ENCODE results near the gene C1QA. TPM values are rescaled to one million over a fixed set of nuclear protein-coding genes. Genes with fewer than 3 reads are reported as not detected.
A peak's percentile ranks its signal among the peaks of the same experiment; 100 is the strongest.

Gene C1QA
- total and polyA plus RNA-seq, 10 of the 15 experiments (the other 5 are each of a cell fraction or from before 2014, with no cell fraction given): 0.59 TPM; not detected in 9

DNA sequence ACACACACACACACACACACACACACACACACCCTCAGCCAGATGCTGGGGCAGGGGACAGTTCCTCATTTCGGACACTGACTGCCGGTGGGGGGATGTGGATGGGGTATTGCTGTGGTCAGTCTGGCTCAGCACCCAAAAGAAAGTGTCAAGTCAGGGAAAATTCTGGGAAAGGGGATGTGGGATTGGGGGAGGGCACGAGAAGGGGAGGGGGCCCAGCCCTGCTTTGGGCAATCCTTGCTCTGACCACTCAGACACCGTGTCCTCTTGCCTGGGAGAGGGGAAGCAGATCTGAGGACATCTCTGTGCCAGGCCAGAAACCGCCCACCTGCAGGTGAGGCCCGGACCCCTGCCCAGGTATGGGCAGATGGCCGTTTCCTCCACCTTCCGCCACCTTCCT, 7.0 kb downstream of the C1QA start, which contains the start of gene C1QC:
Gene C1QC (plus strand): TSS at position 253 of the 400 bp plus-strand sequence. CDS start 391 bp downstream, outside the sequence.
- Histone ChIP-seq H2AFZ (ENCODE audit: control insufficient read depth, low read depth, low read length) (no peak within 1 kb of the TSS), H3K4me2 (ENCODE audit: control insufficient read depth, insufficient read depth) (no peak within 1 kb of the TSS), H3K27me3 (replicated peaks in 1 of 2; ENCODE audit: control insufficient read depth in 2 of 2, insufficient read depth in 2 of 2, low read length in 1 of 2) (no peaks in the 10 kb centered on the region; a peak in 1 of 4 replicates), H3K4me3 (no peak within 1 kb of the TSS), H3K9ac (ENCODE audit: control insufficient read depth, insufficient read depth, low read length) (no peak within 1 kb of the TSS), H4K20me1 (ENCODE audit: control insufficient read depth, insufficient read depth) (no peaks in the 10 kb centered on the region), H3K79me2 (ENCODE audit: control insufficient read depth, insufficient read depth, low read length) (no peaks in the 10 kb centered on the region), H3K36me3 (ENCODE audit: control insufficient read depth in 2 of 2, insufficient read depth in 2 of 2, low read length in 1 of 2) (no peaks in the 10 kb centered on the region), H3K4me1 (ENCODE audit: control insufficient read depth, insufficient read depth, low read length) (no peaks in the 10 kb centered on the region), H3K27ac (ENCODE audit: control insufficient read depth, insufficient read depth) (no peak within 1 kb of the TSS), H3K9me3 (replicated peaks; ENCODE audit: control insufficient read depth, insufficient read depth, low read length) (no peaks in the 10 kb centered on the region; the same call in 2 of the 3 replicates)
- intact Hi-C loops (cut with micrococcal nuclease; ENCODE audit: unreplicated experiment) (loop anchor here (5.0 kb wide), 1 partner anchor 511 kb away; no protein-coding TSS in a partner anchor), in situ Hi-C loops (cut with MboI) (no loop called here)
- BruUV-seq (replicated peaks): no TSS peak
- WGBS (ENCODE audit: insufficient coverage, insufficient replicate concordance, low lambda C conversion rate, missing lambda C conversion rate): 12% methylated on average over 7 of the region's 8 CpGs
- FAIRE-seq: no peak
- ChIA-PET RAD21 (ENCODE audit: unreplicated experiment) (no interaction called here), CTCF (interaction anchor here (5.5 kb wide), 1 partner anchor 225 kb away, joined by 77 read pairs; no protein-coding TSS in a partner anchor), POLR2A (no interaction called here), SMC1A (ENCODE audit: uncharacterized antibody, unreplicated experiment) (no interaction called here)
- no peak for ATAC-seq
- TF ChIP-seq SPI1 (IDR thresholded peaks at IDR 0.05; ENCODE audit: borderline replicate concordance, insufficient read depth, low read depth, low read length) (peak; percentile 48; the same call in 1 of the 2 replicates), CBFB (IDR thresholded peaks at IDR 0.05; ENCODE audit: low read depth) (no peak)
- DNase-seq (ENCODE audit: low read depth, low spot score): no peak

DNA sequence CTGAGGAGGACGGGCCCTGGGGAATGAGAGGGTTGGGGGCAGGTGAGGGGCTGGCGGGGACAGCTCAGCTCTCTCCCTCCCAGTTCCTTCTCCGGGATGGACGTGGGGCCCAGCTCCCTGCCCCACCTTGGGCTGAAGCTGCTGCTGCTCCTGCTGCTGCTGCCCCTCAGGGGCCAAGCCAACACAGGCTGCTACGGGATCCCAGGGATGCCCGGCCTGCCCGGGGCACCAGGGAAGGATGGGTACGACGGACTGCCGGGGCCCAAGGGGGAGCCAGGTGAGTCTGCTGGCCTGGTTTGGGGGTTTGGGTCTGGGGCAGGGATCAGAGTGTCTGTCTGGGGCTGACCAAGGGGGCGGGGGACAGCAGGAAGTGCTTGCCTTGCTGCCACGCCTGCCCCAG, 7.5 kb downstream of the C1QA start:
- Histone ChIP-seq H3K4me2 (ENCODE audit: control insufficient read depth, insufficient read depth) (no peak overlapping the region), H2AFZ (ENCODE audit: control insufficient read depth, low read depth, low read length) (no peak overlapping the region), H3K27ac (ENCODE audit: control insufficient read depth, insufficient read depth) (no peak overlapping the region), H3K27me3 (replicated peaks in 1 of 2; ENCODE audit: control insufficient read depth in 2 of 2, insufficient read depth in 2 of 2, low read length in 1 of 2) (no peaks in the 10 kb centered on the region; a peak in 1 of 4 replicates), H3K4me3 (no peak overlapping the region), H3K9ac (ENCODE audit: control insufficient read depth, insufficient read depth, low read length) (no peak overlapping the region), H3K4me1 (ENCODE audit: control insufficient read depth, insufficient read depth, low read length) (no peaks in the 10 kb centered on the region), H4K20me1 (ENCODE audit: control insufficient read depth, insufficient read depth) (no peaks in the 10 kb centered on the region), H3K79me2 (ENCODE audit: control insufficient read depth, insufficient read depth, low read length) (no peaks in the 10 kb centered on the region), H3K9me3 (replicated peaks; ENCODE audit: control insufficient read depth, insufficient read depth, low read length) (no peaks in the 10 kb centered on the region; the same call in 2 of the 3 replicates), H3K36me3 (ENCODE audit: control insufficient read depth in 2 of 2, insufficient read depth in 2 of 2, low read length in 1 of 2) (no peaks in the 10 kb centered on the region)
- ATAC-seq: no peak
- FAIRE-seq: no peak
- TF ChIP-seq, protein P1, sequence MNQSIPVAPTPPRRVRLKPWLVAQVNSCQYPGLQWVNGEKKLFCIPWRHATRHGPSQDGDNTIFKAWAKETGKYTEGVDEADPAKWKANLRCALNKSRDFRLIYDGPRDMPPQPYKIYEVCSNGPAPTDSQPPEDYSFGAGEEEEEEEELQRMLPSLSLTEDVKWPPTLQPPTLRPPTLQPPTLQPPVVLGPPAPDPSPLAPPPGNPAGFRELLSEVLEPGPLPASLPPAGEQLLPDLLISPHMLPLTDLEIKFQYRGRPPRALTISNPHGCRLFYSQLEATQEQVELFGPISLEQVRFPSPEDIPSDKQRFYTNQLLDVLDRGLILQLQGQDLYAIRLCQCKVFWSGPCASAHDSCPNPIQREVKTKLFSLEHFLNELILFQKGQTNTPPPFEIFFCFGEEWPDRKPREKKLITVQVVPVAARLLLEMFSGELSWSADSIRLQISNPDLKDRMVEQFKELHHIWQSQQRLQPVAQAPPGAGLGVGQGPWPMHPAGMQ (IDR thresholded peaks at IDR 0.05; ENCODE audit: borderline replicate concordance): no peak
- TF ChIP-seq, protein P2, sequence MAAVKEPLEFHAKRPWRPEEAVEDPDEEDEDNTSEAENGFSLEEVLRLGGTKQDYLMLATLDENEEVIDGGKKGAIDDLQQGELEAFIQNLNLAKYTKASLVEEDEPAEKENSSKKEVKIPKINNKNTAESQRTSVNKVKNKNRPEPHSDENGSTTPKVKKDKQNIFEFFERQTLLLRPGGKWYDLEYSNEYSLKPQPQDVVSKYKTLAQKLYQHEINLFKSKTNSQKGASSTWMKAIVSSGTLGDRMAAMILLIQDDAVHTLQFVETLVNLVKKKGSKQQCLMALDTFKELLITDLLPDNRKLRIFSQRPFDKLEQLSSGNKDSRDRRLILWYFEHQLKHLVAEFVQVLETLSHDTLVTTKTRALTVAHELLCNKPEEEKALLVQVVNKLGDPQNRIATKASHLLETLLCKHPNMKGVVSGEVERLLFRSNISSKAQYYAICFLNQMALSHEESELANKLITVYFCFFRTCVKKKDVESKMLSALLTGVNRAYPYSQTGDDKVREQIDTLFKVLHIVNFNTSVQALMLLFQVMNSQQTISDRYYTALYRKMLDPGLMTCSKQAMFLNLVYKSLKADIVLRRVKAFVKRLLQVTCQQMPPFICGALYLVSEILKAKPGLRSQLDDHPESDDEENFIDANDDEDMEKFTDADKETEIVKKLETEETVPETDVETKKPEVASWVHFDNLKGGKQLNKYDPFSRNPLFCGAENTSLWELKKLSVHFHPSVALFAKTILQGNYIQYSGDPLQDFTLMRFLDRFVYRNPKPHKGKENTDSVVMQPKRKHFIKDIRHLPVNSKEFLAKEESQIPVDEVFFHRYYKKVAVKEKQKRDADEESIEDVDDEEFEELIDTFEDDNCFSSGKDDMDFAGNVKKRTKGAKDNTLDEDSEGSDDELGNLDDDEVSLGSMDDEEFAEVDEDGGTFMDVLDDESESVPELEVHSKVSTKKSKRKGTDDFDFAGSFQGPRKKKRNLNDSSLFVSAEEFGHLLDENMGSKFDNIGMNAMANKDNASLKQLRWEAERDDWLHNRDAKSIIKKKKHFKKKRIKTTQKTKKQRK (IDR thresholded peaks at IDR 0.05; ENCODE audit: low read depth, low read length): no peak
- TF ChIP-seq TCF3 (IDR thresholded peaks at IDR 0.05; ENCODE audit: borderline replicate concordance, insufficient read depth, low read depth, low read length): no peak
- TF ChIP-seq BCL11A (IDR thresholded peaks at IDR 0.05; ENCODE audit: low read depth, low read length): no peak
- no peak for TF ChIP-seq MEF2B (IDR thresholded peaks at IDR 0.05; ENCODE audit: partially characterized antibody, poor library complexity, severe bottlenecking)
- TF ChIP-seq TARDBP (IDR thresholded peaks at IDR 0.05; ENCODE audit: borderline replicate concordance): no peak
- TF ChIP-seq CBX5 (IDR thresholded peaks at IDR 0.05; ENCODE audit: low read depth): no peak
- TF ChIP-seq SMARCA5 (IDR thresholded peaks at IDR 0.05): no peak
- ChIA-PET RAD21 (ENCODE audit: unreplicated experiment) (no interaction called here), SMC1A (ENCODE audit: uncharacterized antibody, unreplicated experiment) (no interaction called here), CTCF (interaction anchor here (5.5 kb wide), 1 partner anchor 225 kb away, joined by 77 read pairs; no protein-coding TSS in a partner anchor), POLR2A (no interaction called here)
- no TSS peak for BruUV-seq (replicated peaks)
- in situ Hi-C loops (cut with MboI) (no loop called here), intact Hi-C loops (cut with micrococcal nuclease; ENCODE audit: unreplicated experiment) (loop anchor here (5.0 kb wide), 1 partner anchor 512 kb away; no protein-coding TSS in a partner anchor)
- DNase-seq (ENCODE audit: low read depth, low spot score): no peak
- WGBS (ENCODE audit: insufficient coverage, insufficient replicate concordance, low lambda C conversion rate, missing lambda C conversion rate): 23% methylated on average over 12 of the region's 12 CpGs
